ENCODE results near the gene TMEM40.
A peak's percentile ranks its signal among the peaks of the same experiment; 100 is the strongest.
"Not testable (repeated sequence)": the region's sequence is repeated elsewhere in the genome, so short reads cannot be mapped to it uniquely, and the experiment has no call there.

Gene TMEM40, protein sequence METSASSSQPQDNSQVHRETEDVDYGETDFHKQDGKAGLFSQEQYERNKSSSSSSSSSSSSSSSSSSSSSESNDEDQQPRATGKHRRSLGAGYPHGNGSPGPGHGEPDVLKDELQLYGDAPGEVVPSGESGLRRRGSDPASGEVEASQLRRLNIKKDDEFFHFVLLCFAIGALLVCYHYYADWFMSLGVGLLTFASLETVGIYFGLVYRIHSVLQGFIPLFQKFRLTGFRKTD

DNA sequence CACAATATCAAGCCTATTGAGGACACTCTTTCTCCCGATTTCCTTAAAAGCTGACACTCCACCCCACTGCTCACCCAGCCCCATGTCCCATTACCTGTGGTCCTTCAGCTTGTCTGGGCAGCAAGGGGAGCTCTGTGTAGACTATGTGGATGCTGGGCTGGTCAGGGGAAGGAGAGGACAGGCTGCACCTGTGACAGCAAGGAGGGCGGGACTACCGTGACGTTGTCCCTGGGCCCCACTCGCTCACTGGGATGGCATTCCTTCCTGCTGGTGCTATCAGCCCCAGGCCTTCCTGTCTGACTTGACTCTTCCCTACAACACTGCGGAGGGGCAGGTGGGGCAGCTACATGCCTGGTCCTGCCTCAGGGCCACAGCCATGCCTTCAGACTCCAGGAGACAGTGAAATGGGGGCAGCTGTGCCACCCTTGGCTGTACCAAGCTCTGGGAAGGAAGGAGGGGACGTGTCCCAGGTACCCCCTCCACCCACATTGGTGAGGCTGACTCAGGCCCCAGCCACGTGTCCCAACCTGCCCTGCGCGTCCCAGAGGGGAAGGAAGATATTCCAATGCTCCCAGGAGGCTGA, at the start of gene TMEM40:
TMEM40 (minus strand) TSS at position 163 of the 583 bp plus-strand sequence. CDS start 9,427 bp downstream, outside the sequence.
- DNase-seq (ENCODE audit: low read depth), result peak; percentile 53

DNA sequence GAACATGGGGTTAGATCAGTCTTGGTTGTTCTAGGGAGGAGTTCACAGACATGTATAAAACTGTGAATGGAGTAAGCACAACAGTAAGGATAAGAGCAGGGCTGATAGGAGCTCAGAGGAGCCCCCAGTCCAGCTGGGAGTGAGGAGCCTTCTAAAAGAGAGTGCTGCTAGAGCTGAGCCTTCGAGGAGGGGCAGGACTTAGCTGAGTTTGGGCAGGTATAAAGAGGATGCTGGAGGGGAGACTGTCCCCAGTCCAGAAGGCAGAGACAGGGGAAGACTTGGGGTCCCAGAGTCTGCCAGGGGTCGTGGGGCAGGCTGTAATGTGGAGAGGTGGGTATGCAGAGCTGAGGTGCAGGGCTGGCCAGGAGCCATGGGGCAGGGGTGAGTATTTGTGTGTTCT, 49.5 kb upstream of the TMEM40 start:
- no peak for DNase-seq (ENCODE audit: low read depth)

DNA sequence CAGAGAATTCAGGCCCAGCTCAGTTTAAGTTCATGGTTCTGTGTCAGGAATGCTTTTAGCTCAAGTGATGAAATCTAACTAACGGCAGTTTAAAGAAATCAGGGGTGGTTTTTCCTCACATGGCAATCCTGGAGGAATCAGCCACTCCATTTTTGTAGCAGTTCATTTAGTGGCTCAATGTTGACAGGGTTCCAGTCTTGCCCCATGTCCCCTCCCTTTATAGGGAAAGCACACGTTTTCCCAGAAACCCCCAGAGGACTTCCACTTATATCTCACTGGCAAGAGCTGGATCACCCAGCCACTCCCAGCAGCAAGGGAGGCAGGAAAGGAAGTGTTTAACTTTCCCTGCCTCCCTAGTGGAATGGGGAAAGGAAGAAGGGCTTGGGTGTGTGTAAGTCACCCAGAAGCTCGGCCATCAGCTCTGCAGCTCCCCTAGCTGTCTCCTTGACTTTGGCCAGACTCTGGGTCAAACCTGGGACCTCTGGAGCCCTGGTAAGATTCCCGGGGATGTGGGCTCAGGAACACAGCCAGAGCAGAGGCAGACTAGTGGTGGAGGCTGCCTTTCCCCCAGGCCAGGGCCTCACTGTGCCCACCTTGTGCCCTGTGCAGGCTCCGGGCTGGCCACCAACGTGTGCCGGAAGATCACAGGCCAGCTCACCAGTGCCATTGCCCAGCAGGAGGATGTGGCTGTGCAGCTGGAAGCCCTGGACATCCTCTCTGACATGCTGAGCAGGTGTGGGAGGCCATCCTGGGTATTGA, 48.7 kb upstream of the TMEM40 start:
- DNase-seq (ENCODE audit: low read depth), result no peak

DNA sequence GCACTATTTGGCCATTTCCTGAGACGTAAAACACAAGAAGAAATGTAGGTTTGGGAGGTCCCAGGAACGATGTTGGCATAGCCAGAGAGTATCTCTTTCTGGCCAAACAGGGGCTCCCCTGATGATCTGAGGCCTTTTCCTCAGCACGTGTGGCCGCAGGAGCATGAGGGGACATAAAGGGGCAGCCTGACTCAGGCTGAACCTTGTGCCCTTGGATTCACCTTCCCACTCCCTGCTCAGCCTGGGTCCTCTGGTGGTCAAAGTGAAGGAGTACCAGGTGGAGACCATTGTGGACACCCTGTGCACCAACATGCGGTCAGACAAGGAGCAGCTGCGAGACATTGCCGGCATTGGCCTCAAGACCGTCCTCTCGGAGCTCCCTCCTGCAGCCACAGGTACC, 48.0 kb upstream of the TMEM40 start:
- DNase-seq (ENCODE audit: low read depth), result no peak

DNA sequence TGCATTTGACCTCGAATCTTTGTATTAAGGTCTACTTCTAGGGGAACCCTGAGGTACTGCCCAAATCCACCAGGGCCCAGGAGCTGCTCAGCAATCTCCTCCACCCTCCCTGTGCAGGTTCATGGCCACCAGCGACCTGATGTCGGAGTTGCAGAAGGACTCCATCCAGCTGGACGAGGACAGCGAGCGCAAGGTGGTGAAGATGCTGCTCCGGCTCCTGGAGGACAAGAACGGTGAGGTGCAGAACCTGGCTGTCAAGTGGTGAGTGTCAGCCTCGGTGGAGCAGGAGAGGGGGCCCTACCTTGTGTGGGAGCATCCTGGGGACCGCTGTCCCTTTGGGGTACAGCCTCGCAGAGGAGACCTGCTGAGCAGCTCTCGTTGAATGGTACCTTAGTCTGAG, 44.3 kb upstream of the TMEM40 start:
- DNase-seq (ENCODE audit: low read depth), result no peak

DNA sequence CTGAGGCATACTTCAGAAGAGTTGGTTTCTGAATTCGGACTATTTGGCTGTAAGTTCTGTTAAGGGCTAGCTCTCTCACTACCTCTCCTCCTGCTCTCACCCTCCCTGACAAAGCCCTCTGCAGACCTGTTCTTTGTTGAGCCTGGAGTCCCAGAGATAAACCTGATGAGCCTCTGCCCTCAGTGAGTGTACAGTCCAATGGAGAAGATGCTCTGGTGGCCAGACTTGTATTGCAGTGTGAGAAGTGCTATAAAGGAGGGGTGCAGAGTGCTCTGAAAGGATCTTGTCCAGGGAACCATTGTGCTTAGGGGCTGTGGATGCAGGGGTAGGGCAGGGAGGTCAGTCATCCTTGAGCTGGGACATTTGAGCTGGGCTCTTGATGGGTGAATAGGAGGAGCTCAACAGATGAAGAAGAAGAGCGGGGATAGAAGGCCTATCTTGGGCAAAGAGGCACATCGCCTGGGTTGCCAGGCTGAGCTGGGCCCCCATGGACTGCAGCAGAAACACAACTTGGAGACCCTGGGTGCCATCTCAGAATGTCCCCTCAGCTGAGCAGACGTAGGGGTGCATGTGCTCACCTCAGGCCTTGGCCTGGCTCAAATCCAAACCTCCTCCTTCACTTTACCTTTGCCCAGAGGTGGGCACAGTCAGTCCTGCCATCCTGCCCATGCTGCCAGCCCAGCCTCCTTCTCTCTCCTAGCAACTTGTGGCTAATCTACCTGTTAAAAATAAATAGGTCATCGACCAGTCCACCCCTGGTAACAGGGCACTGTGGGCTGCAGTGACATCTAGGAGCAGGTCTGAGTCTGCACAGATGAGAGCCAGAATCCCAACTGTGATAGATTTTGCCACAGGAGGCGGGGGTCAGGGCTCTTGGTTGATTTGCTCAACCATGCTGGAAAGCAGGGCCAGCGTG, 40.7 kb upstream of the TMEM40 start:
- DNase-seq (ENCODE audit: low read depth), result no peak

DNA sequence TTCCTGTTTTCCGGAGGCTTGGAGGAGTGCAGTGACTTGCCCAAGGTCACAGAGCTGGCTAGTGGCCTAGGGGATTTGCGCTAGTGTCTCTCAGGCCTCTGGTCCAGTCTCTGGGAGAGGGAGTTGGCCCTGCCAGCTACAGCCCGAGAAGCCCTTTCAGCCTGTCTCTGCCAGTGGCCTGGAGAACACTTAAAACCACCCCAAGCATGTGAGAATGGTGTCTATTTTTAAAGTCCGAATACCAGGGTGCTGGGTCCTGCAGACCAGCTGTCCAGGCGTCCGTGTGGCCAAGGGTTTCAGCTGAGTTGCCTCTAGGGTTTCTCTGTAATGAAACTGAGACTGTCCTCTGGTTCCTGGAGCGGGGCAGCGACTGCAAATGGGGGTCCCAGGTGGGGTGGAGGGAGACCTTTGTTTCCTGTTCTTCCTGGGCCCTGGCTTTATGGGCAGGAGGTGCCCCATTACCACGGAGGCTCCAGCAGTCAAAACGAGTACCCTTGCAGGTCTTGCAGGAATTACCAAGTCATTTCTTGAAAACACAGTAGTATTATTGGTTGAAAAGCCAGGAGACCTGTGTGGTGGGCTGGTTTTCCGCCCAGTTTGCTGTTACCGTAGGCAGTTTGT, 39.6 kb upstream of the TMEM40 start:
- no peak for DNase-seq (ENCODE audit: low read depth)

DNA sequence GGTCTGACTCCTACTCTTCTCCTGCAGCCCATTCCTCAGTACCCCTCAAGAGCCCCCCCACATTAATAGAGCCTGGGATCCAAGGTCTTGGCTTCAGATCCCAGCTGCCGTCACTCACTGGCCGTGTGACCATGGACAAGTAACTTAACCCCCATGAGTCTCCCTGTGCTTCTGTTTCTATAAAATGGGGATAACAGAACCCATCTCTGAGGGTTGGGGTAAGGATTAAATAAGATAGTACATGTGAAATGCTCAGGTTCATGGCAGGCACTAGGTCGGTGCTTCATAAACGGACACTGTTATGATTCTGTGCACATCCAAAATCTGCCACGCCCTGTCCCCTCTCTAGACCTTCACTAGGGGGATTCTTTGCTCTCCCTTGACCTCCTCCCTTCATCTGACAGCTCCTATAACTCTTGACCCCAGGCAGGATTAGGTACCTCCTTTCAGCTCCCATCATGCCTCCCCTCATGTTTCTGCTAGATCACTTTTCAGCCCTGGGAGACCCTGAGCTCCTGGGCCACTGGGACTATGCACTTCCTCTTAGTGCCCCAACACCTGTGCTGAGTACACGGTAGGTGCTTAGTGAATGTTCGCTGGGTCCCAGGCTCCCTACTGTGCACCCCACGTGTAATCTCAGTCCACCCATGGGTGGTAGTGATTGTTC, 39.0 kb upstream of the TMEM40 start:
- DNase-seq (ENCODE audit: low read depth), result no peak

DNA sequence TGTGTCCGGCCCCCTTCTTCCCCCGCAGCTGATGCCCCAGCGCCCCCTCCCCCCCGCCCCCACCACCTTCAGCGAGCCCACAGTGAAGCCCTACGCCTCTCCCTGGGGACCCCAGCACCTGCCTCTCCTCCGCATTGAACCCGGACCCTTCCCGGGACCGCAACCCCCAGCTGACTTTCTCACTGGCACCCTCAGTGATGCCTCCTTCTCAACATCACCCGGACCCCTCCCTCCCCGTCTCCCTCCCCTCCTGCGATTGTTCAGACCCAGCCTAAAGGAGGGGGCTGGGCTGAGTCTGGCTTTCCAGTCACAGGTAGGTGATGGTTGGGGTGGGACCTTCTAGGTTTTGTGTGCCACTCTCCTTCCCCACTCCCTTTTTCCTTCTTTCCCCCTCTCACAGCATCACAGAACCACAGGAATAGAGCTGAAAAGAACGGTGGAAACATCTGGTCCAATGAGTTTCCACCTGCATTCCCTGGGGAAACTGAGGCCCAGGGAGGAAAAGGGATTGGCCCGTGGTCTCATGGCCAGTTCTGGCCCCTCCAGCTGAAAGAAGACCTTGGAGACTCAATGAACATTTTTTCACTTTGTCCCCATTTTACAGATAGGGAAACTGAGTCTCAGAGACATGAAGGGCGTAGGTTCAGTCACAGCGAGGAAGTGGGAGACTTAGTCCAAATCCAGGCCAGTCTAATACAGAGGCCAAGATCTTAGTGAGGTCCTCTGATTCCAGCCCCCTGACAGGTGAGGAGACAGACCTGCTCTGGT, 38.2 kb upstream of the TMEM40 start:
- DNase-seq (ENCODE audit: low read depth), result no peak

DNA sequence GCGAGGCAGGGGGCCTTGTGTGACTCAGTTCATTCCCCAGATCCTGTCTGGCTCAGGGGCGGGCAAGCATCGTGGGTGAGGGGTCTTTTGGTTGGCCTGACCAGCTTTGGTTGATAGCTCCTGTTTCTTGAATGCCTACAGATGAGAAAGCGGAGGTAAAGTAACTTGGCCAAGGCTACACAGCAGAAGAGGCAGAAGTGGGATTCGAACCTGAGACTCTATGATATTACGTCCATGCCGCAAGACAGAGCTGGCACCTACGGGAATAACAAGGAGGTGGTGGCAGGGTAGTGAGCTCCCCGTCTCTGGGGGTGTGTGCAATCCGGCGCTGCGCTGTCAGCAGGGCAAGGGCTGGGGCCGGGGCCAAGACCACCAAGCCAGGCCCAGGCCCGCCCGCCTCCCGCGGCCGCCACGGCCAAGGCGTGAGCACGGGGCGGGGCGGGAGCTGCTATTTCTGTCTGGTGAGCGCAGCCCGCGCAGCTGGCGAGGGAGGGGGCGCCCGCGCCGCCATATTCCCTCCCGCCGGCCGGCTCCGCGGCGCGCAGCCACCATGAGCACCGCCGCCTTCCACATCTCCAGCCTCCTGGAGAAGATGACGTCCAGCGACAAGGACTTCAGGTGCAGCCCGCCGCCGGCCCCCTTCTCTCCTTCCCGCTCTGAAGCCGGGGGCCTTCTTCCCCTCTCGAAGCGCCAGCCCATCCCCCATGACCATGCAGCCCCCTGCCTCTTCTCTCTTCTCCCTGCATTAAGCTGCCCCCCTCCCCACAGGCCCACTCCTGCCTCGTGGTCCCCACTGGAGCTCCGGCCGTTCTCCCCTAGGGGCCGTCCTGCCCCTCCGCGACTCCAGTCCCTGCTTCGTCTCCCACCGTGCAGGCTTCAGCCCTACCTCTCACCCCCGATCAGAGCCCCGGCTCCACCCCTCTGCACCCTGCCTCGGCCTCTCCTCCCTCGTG, 37.4 kb upstream of the TMEM40 start, which contains the start of gene CAND2:
CAND2 (plus strand) TSS at position 510 of the 953 bp plus-strand sequence; CDS start at position 551, 41 bp downstream.
- peak; percentile 55 for DNase-seq (ENCODE audit: low read depth)

DNA sequence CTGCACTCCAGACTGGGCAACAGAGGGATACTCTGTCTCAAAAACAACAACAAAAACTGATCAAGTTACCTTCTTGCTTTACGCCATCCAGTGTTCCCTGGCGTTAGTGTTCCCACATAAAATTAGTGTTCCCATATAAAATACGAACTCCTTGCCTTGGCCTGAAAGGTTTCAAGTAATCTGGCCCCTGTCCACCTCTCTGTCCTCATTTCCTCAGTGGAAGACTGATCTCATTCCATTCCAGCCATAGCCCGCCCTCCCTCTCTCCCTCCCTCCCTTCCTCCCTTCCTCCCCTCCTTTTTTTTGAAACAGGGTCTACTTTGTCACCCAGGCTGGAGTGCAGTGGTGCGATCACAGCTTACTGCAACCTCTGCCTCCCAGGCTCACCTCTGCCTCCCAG, 34.6 kb upstream of the TMEM40 start:
- DNase-seq (ENCODE audit: low read depth), result peak; percentile 15

DNA sequence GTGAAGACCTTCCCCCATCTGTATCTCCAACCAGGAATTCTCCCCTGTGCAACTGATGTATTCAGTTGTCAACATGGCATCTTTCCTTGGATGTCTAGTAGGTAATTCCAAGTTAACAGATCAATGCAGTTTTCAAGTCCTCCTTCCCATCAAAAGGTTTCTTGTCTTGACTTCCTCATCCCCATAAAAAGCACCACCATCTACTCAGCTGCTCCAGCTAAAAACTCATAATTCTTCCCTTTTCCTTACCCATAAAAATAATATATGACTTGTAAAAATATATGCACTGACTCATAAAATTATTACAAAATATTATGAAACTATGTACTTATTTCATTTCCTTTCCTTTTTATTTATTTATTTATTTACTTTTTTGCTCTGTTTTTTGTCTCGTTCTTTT, 32.4 kb upstream of the TMEM40 start:
- DNase-seq (ENCODE audit: low read depth), result no peak

DNA sequence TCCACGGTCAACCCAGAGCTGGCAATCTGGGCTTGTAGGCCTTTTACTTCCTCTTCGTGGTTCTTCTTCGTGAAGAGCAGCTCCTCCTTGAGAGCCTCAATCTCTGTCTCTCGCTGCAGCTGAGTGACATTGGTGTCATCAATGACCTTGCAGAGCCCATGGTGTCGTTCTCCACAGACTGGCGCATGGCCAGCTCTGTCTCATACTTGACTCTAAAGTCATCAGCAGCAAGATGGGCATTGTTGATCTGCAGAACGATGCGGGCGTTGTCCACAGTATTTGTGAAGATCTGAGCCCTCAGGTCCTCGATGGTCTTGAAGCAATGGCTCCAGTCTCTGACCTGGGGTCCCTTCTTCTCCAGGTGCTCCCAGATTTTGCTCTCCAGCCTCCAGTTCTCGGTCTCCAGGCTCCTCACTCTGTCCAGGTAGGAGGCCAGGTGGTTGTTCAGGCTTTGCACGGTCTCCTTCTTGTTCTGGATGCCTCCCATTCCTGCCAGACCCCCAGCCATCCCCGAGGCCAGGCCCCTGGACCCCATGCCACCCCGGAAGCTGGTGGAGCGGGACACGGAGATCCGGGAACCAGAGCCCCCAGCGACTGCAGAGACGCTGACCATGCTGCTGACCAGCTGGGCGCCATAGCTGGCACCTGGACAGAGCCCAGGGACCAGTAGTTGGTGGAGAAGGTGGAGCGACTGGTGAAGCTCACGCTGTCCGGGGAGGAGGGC, 29.1 kb upstream of the TMEM40 start:
- DNase-seq (ENCODE audit: low read depth), result not testable (repeated sequence)

DNA sequence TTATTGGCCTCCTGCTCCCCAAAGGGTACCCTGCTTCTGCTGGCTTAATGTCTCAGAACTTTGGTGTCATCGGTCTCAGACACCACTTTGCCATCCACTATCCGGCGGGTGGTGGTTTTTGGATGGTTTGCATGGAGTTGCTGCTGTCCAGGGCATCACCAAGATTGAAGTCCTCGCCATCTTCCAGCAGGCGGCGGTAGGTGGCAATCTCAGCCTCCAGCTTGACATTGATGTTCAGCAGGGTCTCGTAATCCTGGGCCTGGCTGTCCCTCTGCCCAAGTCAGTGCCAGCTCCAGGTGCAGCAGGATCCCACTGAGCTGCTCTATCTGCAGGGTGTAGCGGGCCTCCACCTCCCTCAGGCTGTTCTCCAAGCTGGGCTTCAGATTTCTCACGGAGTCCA, 28.3 kb upstream of the TMEM40 start:
- DNase-seq (ENCODE audit: low read depth), result peak; percentile 64

DNA sequence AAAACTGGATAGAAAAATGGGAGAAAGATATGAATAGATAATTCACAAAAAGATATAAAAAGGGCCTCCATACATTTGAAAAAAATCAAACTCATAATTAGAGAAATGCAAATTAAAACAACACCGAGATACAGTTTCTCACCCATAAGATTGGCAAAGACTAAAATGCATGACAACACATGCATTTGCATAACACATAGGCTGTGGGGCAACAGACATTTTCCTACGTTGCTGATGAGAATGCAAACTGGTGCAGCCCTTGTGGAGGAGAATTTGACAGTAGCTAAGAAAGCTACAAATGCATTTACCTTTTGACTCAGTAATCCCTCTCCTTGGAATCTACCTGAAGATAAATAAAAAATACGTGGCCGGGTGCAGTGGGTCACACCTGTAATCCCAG, 26.0 kb upstream of the TMEM40 start:
- no peak for DNase-seq (ENCODE audit: low read depth)

DNA sequence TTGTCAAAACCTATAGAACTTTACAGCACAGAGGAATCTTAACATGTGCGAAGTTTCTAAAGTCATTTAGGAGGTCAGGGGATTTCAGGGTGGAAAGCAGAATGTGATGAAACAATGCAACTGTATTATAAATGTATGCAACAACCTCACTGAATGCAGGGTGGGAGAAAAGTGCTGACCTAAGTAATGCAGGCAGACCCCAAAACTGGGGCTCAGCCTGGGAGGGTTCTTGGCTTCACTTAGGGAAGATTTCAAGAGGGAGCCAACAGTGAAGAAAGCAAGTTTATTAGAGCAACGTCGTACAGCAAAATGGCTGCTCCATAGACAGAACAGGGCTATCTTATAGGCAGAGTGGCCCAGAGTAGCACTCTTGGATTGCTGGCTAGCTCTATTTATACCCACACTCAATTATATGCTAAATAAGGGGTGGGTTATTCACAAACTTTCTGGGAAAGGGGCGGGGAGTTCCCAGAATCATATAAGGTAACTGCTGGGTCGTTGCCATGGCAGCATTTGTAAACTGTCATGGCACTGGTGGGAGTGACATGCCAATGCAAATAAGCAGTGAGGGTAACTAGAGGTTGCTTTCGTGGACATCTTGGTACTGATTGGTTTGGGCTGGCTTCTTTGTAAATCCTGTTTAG, 23.2 kb upstream of the TMEM40 start:
- no peak for DNase-seq (ENCODE audit: low read depth)

DNA sequence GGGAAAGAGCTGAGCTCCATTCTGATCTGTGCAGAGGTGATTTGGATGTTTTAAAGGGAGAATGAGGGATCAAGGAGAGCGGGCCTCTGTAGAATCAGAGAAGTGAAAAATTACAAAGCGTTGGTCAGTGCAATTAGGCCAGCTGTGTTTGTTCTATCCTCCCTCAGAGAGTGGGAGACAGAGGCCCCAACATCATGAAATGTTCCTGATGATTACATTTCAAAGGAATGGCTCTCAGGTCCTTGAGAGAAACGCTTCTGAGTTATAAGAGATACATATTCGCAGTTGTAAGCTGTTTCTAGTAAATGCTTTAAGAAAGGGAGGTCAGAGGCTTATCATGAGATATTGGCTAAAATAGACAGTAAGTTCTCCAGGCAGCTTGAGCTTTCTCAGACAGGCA, 21.7 kb upstream of the TMEM40 start:
- no peak for DNase-seq (ENCODE audit: low read depth)

DNA sequence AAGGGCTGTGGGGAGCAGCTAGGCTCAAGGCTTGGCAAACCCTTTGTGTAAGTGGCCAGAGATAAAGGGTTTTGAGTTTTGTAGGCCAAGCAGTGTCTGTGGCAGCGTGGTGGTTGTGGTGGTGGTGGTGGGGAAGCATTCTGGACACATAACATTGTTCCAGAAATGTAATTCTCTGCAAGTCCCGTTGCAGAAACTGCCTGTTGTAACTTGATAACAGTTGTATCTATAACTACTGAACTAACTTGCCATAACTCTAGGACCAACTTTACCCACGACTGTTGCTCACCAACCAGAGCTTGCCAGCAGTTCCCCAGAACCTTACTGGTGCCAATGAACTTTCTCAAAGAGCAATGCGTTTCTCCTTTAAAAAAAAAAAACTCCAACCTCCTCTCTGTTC, 18.1 kb upstream of the TMEM40 start:
- DNase-seq (ENCODE audit: low read depth), result no peak

Measured in EH (cell line).